ENCODE measurements around the gene SULF2. TPM values are rescaled to one million over a fixed set of nuclear protein-coding genes. Genes with fewer than 3 reads are reported as not detected.

The SULF2 gene
- total RNA-seq, 1 experiment from 2014 or later, result 13.0 TPM

GRCh38 chr20:47659904-47660601, 125.2 kb downstream of the SULF2 start:
- H3K27me3 ChIP-seq (ENCODE audit: insufficient read depth, low read length), result no peaks in the 10 kb centered on the region
- no peak for TF ChIP-seq CEBPB (IDR thresholded peaks at IDR 0.05; ENCODE audit: low read depth)
- no peak for TF ChIP-seq SP1 (IDR thresholded peaks at IDR 0.05; ENCODE audit: low read depth)
- H3K4me1 ChIP-seq (ENCODE audit: control insufficient read depth in 1 of 2, insufficient read depth in 2 of 2, low read length in 2 of 2), result peaks cover 0 to 2% of the 10 kb centered on the region in 2 experiments; a peak in 1 of 4 replicates
- no peak overlapping the region for H3K4me3 ChIP-seq (replicated peaks in 1 of 2; ENCODE audit: low read depth in 1 of 2, low read length in 2 of 2)
- RAD21 ChIA-PET (ENCODE audit: low non-redundant PET in 1 of 2, low total read pairs in 2 of 2, uncharacterized antibody in 2 of 2, unreplicated experiment in 2 of 2), result no interaction called here
- DNase-seq (ENCODE audit: low read depth, low spot score), result no peak
- no peak overlapping the region for H3K27ac ChIP-seq (ENCODE audit: low read depth, low read length)
- intact Hi-C loops (cut with micrococcal nuclease), result loop anchor here (10.0 kb wide), 1 partner anchor 635 kb away; no protein-coding TSS in a partner anchor
- no peaks in the 10 kb centered on the region for H3K9me3 ChIP-seq (ENCODE audit: control insufficient read depth in 1 of 2, insufficient read depth in 1 of 2, low read depth in 1 of 2, low read length in 2 of 2)
- H3K36me3 ChIP-seq (ENCODE audit: control insufficient read depth in 1 of 2, insufficient read depth in 2 of 2, low read length in 2 of 2), result no peaks in the 10 kb centered on the region
- no TSS peak for BruUV-seq (replicated peaks)
- H4K20me1 ChIP-seq (ENCODE audit: insufficient read depth), result no peaks in the 10 kb centered on the region
- H3K4me2 ChIP-seq (ENCODE audit: low read length), result no peak overlapping the region
- H3K79me2 ChIP-seq (ENCODE audit: insufficient read depth, low read length), result no peaks in the 10 kb centered on the region
- no peak for ATAC-seq
- POLR2A ChIA-PET, result no interaction called here
- H2AFZ ChIP-seq (ENCODE audit: low read depth, low read length, poor library complexity, severe bottlenecking), result no peak overlapping the region
- no peak overlapping the region for H3K9ac ChIP-seq (ENCODE audit: low read length)
- CTCF ChIA-PET, result interaction anchor here (3.1 kb wide), 1 partner anchor 960 kb away, joined by 13 read pairs; no protein-coding TSS in a partner anchor
- no peaks in the 10 kb centered on the region for H3K9me2 ChIP-seq (ENCODE audit: insufficient read depth)

DNA sequence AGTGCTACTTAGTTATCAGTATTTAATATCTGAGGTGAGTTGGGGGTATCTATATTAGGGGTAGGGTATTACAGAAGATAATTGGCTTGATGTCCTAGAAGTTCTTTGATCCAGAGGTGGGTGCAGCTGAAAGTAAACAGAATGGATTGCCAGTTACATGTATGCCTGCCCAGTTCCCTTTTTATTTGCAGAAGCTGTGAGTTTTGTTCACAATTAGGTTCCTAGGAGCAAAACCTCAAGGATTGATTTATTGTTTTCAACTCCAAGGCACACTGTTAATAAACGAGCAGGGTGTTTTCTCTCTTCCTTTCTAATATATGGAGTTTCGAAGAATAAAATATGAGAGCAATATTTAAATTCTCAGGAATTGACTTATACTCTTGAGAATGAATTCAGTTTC, 129.0 kb downstream of the SULF2 start:
- H2AFZ ChIP-seq (ENCODE audit: low read depth, low read length, poor library complexity, severe bottlenecking), result no peak overlapping the region
- H3K9me3 ChIP-seq (ENCODE audit: control insufficient read depth in 1 of 2, insufficient read depth in 1 of 2, low read depth in 1 of 2, low read length in 2 of 2), result no peaks in the 10 kb centered on the region
- H3K4me1 ChIP-seq (ENCODE audit: control insufficient read depth in 1 of 2, insufficient read depth in 2 of 2, low read length in 2 of 2), result no peaks in the 10 kb centered on the region
- ChIA-PET CTCF (no interaction called here), POLR2A (no interaction called here), RAD21 (ENCODE audit: low non-redundant PET in 1 of 2, low total read pairs in 2 of 2, uncharacterized antibody in 2 of 2, unreplicated experiment in 2 of 2) (no interaction called here)
- peaks cover 12 to 13% of the 10 kb centered on the region in 2 experiments; a peak in 3 of 4 replicates for H3K36me3 ChIP-seq (ENCODE audit: control insufficient read depth in 1 of 2, insufficient read depth in 2 of 2, low read length in 2 of 2)
- H3K27me3 ChIP-seq (ENCODE audit: insufficient read depth, low read length), result no peaks in the 10 kb centered on the region
- no peak overlapping the region for H3K4me3 ChIP-seq (replicated peaks in 1 of 2; ENCODE audit: low read depth in 1 of 2, low read length in 2 of 2)
- H3K9ac ChIP-seq (ENCODE audit: low read length), result no peak overlapping the region
- no peak overlapping the region for H3K27ac ChIP-seq (ENCODE audit: low read depth, low read length)
- no TSS peak for BruUV-seq (replicated peaks)
- intact Hi-C loops (cut with micrococcal nuclease), result no loop called here
- H4K20me1 ChIP-seq (ENCODE audit: insufficient read depth), result no peaks in the 10 kb centered on the region
- DNase-seq (ENCODE audit: low read depth, low spot score), result no peak
- H3K4me2 ChIP-seq (ENCODE audit: low read length), result no peak overlapping the region
- TF ChIP-seq ATF3 (IDR thresholded peaks at IDR 0.05) (no peak), EZH2phosphoT487 (IDR thresholded peaks at IDR 0.05; ENCODE audit: borderline replicate concordance) (no peak)
- no peaks in the 10 kb centered on the region for H3K9me2 ChIP-seq (ENCODE audit: insufficient read depth)
- H3K79me2 ChIP-seq (ENCODE audit: insufficient read depth, low read length), result no peaks in the 10 kb centered on the region
- no peak for ATAC-seq
